ENCODE data around the gene ELN. TPM values are rescaled to one million over a fixed set of nuclear protein-coding genes. Genes with fewer than 3 reads are reported as not detected.

Gene ELN
- total RNA-seq, 1 experiment from 2014 or later, result 0.37 TPM

- H3K23me2 ChIP-seq (ENCODE audit: insufficient read length, low read depth, low read length, poor library complexity, severe bottlenecking), result no peaks in the 10 kb centered on the region
- no peak overlapping the region for H3K27ac ChIP-seq (ENCODE audit: insufficient read length, low read depth, low read length)
- H4K91ac ChIP-seq (ENCODE audit: insufficient read length, low read depth, low read length), result no peak overlapping the region
- no peak overlapping the region for H2BK12ac ChIP-seq (ENCODE audit: insufficient read length, low read depth, low read length)
- no peaks in the 10 kb centered on the region for H4K20me1 ChIP-seq (ENCODE audit: control insufficient read depth, insufficient read depth, insufficient read length)
- no peak overlapping the region for H2BK20ac ChIP-seq (ENCODE audit: low read depth, low read length, poor library complexity, severe bottlenecking)
- H3K4me3 Mint-ChIP-seq, result no peak overlapping the region
- H3K9ac ChIP-seq (ENCODE audit: extremely low read depth, insufficient read length, low read length), result no peak overlapping the region
- H3K36me3 Mint-ChIP-seq (ENCODE audit: insufficient read depth in 1 of 3, low read depth in 3 of 3), result no peaks in the 10 kb centered on the region
- H3K4me1 Mint-ChIP-seq, result peaks cover 7 to 26% of the 10 kb centered on the region in 2 experiments; a peak in 3 of 4 replicates
- peaks cover 2% of the 10 kb centered on the region; the same call in 1 of the 2 replicates for H3K27me3 Mint-ChIP-seq (ENCODE audit: low read depth)
- H3K9me3 Mint-ChIP-seq, result no peaks in the 10 kb centered on the region
- no peaks in the 10 kb centered on the region for H3K9me3 ChIP-seq (ENCODE audit: control insufficient read depth, low read depth, low read length)
- H3K4me2 ChIP-seq (ENCODE audit: insufficient read depth, insufficient read length, low read length), result no peak overlapping the region
- no peaks in the 10 kb centered on the region for H3K79me2 ChIP-seq (ENCODE audit: insufficient read depth, low read length)
- H3K56ac ChIP-seq (ENCODE audit: insufficient read length, low read depth, low read length), result no peak overlapping the region
- H2BK120ac ChIP-seq (ENCODE audit: low read depth, low read length, poor library complexity, severe bottlenecking), result no peak overlapping the region
- no peak overlapping the region for H2BK15ac ChIP-seq (ENCODE audit: low read depth, low read length)
- WGBS (ENCODE audit: extremely low coverage, insufficient read length, low lambda C conversion rate), result no CpG with 5 or more reads among the region's 4 CpGs
- no peak overlapping the region for H2AK5ac ChIP-seq (ENCODE audit: insufficient read length, low read length)
- H3K14ac ChIP-seq (ENCODE audit: insufficient read depth, low read length), result no peak overlapping the region
- TF ChIP-seq CTCF (conservative IDR thresholded peaks at IDR 0.05), result no peak
- H3K79me1 ChIP-seq (ENCODE audit: insufficient read depth, low read depth, low read length, poor library complexity, severe bottlenecking), result no peaks in the 10 kb centered on the region
- no peak overlapping the region for H2BK5ac ChIP-seq (ENCODE audit: insufficient read length, low read length)
- no peak overlapping the region for H2AFZ ChIP-seq (ENCODE audit: low read length)
- H4K8ac ChIP-seq (replicated peaks; ENCODE audit: insufficient read length, low read depth, low read length), result no peak overlapping the region
- H3K4me1 ChIP-seq (ENCODE audit: insufficient read depth, low read length), result no peaks in the 10 kb centered on the region
- no peak overlapping the region for H3K4ac ChIP-seq (ENCODE audit: low read depth, low read length)
- no peak for DNase-seq
- H4K5ac ChIP-seq (ENCODE audit: insufficient read length, low read depth, low read length), result no peak overlapping the region
- H3K27ac Mint-ChIP-seq, result no peak overlapping the region
- H3T11ph ChIP-seq (ENCODE audit: low read length), result no peak overlapping the region
- H3K27me3 ChIP-seq (ENCODE audit: insufficient read depth, low read length), result no peaks in the 10 kb centered on the region
- H3K23ac ChIP-seq (ENCODE audit: insufficient read length, low read depth, low read length), result no peak overlapping the region
- no peak overlapping the region for H3K18ac ChIP-seq (ENCODE audit: insufficient read length, low read depth, low read length)
Observed at GRCh38 chr7:74064696-74065095, 36.7 kb downstream of the ELN start.
